NCI-H2081 (cell line): ENCODE measurements around the gene CHST8.

ENCODE experiments used
- DNase-seq, 2 experiments: peaks; one replicate each; lab custom pipeline; 2025; lab: John Stamatoyannopoulos, UW

The CHST8 gene

DNA sequence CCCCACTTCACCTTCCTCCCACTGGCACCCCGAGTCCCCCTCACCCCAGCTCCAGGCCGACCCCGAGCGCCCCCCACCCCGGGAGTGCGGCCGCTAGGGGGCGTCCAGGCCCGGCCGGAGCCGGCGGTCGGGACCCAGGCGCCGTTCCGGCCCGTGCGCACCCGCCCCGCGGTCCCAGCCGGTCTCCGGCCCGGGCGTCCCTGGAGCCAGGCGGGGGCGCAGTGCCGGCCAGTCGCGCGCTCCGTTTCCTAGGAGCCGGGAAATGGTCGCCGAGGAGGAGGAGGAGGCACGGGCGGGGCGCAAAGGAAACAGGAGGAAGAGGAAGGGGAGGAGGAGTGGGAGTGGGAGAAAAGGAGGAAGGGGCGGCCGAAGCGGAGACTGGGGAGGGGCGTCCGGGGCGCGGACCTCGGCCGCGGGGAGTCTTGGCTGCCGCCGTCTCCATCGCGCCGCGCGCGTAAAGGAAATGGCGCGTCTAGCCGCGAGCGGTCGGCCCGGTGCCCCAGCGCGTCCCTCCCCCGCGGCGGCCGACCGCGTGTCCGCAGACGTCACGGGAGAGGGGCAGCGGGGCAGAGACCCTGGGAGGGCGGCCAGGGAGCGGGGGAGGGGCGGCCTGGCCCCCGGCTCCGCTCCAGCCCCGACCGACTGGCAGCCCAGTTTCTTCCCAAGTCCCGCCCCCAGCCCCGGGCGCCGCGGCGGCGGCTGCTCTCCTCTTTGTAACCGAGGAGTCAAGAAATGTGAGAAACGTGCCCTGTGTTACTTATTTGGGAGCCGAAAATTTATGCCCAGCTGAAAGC lies 173.8 kb downstream of the CHST8 start:
- peak; percentile 35 to 58 for DNase-seq

DNA sequence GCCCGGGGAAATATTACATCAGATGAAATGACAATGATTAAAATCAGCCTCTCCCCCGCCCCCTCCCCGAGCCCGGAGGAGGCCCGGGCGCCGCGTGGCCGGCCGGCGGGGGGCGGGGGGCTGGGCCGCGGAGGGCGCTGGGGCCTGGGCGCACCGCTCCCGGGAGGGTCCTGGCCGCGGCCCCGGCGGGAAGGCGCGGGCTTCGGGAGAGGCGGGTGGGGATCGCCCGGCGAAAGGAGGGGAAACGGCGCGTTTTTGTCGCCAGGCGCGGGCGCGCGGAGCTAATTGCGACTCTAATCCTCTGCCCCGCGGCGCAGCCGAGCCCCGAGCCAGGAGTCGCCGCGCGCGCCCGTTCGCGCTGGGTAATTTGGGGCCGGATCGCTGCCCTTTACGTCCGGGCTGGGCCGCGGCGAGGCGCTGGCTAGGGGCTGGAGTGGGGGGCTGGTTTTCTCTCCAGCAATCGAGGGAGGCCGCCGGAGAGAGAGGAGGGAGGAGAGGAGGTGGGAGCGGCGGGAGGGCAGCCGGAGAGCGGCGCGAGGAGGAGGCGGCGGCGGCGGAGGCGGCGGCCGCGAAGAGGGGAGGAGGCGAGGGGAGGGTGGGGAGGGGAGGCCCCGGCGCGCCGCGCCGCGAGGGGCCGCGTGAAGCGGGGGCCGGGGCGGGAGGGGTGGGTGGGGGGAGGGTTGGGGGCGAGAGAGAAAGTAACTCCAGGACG lies 174.6 kb downstream of the CHST8 start, which contains the start of gene KCTD15:
Gene KCTD15 (plus strand): TSS at position 707 of the 712 bp plus-strand sequence. CDS start 3,585 bp downstream, outside the sequence.
- DNase-seq, result peak in 1 of 2 experiments; percentile 35

DNA sequence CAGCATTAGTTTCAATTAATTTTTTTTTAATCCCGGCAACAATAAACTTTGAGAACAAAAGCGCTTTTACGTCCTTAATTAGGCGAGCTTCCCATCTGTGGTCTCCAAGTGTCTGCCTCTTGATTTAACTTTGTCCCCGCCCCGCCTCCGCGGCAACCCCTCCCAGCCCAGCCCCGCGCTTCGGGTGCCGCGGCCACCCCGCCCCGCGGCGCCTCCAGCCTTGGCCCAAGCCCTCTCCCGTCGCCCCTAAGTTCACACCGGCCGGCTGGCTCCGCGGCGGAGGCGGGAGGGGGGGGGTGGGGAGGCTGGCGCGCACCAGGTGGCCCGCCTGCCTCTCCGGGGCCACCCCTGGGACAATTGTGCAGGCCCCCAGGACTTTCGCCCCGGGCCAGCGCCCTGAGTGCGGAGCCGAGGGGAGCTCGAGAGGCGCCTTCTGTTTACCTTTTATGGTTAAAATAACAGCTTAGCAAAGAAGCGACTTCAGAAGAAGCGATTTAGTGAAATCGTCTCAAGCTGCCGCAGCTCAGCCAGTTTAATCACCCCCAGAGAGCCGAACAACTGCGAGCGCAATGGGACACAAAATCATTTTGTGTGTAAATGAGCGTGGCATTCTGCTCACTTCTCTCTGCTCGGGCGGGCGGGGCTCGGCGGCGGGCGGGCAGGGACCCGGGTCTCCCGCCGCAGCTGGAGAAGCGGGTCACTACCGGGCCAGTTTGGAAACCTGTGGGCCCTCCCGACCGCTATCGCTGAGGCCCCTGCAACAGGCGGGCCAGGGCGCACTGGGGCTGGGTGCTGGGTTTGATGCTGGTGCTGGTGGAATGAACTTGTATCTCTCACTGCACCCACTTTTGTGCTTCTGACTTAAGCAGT lies 176.3 kb downstream of the CHST8 start:
- DNase-seq, result no peak

- DNase-seq, result no peak
These were observed 176.9 kb downstream of the CHST8 start for GRCh38 chr19:33798681-33799111.

DNA sequence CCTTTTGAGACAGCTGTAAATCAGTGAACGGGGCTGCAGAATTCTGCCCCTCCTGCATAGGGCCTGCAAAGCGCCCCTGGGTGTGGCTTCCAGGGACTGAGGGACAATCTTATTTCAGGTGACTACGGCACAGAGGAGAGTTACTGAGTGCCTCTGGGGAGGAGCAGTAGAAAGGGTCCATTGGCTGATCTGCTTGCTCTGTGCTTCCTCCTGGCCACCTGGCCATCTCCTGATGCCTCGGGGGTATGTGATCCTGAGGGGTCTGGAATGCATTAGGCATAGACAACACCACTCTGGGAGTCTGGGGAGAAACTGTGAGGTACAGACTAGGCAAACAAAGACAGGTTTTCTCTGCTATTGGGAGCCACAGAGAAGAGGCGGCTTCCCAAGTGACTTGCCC lies 177.7 kb downstream of the CHST8 start:
- DNase-seq, result no peak

DNA sequence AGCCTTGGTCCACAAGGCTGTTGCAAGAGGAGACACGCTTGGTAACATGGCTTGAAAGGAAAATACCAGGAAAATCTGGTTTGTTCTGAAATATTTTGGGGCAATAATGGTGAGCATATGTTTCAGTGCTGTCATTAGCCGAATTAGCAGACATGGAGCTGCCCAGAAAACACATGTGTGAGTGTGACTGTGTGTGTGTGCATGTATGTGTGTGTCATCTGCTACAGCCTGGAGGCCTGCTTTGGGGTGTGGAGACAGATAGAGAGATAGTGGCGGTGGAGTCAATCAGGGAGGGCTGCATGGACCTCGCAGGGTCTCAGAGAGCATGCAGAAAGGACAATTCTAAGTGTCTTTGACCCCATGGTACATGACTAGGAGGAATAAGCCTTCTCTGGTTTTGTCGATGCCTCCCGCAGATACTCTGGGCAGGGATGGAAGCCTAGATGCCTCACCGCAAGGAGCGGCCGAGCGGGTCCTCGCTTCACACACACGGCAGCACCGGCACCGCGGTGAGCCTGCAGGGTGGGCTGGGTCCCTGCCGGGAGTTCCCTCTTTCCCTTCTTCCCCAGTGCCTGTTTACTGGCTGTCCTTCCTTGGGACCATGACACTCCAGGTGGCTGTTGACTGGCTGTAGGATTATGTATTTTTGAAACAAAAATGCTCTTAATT lies 178.4 kb downstream of the CHST8 start:
- DNase-seq, result no peak

GRCh38 chr19:33801411-33801810 lies 179.7 kb downstream of the CHST8 start:
- no peak for DNase-seq

- DNase-seq, result no peak
These were observed 180.2 kb downstream of the CHST8 start for GRCh38 chr19:33802001-33802400.

- no peak for DNase-seq
These were observed 181.0 kb downstream of the CHST8 start for GRCh38 chr19:33802801-33803200.

DNA sequence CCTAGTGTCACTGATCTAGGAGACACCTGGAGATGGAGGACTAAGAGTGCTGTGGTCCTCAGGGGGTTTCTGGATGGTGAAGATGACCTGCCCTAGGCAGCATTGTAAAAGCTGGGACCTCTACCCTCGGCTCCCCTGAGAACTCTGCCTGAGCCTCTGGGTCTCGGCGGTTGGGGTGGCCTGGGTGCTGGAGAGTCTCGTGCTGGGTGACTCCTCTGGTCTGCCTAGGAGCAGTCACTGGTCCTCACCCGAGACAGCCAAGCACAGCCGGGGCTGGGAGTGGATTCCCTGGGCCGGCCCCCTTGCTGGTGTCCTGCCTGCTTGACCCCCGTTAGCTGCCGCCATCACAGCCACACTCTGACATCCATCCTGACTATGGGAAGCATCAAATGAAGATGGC lies 181.6 kb downstream of the CHST8 start:
- DNase-seq, result no peak

- no peak for DNase-seq
These were observed 182.5 kb downstream of the CHST8 start for GRCh38 chr19:33804021-33804799.

GRCh38 chr19:33805313-33805712 lies 183.6 kb downstream of the CHST8 start:
- no peak for DNase-seq

DNA sequence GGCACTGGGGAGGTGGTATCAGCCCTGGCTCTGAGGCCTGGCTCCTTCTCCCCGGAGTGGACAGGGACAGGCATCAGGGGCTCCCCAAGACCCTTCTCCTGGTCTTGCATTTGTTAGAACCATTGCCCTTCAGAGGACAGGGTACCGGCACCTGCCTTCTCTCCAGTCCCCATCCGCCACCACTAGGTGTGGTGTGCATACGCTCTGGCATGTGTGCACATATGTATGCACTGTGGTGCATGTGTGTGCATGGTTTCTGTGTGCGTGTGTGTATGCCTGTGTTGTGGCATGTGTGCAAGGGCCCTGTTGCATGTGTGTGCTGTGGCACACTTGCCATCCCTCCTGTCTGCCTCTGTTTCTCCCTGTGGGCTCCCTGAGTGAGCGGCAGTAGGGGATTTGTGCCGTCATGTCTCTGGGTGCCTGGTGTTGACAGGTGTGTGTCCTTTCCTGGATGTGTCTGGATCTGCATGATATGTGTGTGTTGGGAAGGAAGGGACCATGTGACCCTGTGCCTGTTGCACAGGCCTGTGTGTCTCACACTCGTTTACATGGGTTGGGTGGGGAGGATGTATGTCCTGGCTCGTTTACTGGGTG lies 184.2 kb downstream of the CHST8 start:
- no peak for DNase-seq

- no peak for DNase-seq
These were observed 184.7 kb downstream of the CHST8 start for GRCh38 chr19:33806434-33806881.

DNA sequence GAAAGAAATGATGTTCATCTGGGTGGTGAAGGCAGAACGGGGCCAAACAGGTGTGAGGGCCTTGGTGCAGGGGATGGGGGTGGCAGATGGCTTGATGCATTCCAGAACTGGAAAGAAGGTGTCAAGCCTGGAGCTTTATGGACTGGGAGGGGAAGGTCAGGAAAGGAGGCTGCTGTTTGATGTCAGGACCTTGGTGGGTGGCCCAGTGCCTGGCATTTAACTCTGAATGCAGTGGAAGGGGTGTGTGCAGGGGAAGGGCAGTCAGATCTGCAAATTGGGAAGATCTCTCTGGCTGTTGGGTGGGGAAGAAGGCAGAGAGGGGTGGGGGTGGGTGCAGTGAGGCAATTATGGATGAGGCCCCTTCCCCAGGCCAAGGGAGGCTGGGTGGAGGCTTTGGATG lies 186.6 kb downstream of the CHST8 start:
- DNase-seq, result no peak

- DNase-seq, result no peak
These were observed 188.2 kb downstream of the CHST8 start for GRCh38 chr19:33809960-33810359.

DNA sequence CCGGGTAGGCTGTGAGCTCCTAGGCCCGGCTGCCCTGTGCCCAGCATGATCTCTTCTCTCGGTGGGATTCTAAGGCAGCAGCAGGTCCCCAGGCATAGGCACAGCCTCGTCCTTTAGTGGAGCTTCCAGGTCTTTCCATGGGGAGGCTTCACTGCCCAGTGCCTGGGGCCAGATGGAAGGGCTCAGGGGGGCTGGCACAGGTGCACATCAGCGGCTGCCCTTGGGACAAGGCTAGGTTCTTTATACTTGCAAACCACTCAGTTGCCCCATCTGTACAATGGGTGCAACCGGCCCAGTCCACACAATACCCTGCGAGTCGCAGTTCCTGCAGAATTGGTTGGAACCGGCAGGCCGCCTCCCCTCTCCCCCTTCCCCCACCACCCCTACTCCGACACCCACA lies 189.1 kb downstream of the CHST8 start:
- no peak for DNase-seq

GRCh38 chr19:33811246-33811645 lies 189.5 kb downstream of the CHST8 start:
- DNase-seq, result no peak

DNA sequence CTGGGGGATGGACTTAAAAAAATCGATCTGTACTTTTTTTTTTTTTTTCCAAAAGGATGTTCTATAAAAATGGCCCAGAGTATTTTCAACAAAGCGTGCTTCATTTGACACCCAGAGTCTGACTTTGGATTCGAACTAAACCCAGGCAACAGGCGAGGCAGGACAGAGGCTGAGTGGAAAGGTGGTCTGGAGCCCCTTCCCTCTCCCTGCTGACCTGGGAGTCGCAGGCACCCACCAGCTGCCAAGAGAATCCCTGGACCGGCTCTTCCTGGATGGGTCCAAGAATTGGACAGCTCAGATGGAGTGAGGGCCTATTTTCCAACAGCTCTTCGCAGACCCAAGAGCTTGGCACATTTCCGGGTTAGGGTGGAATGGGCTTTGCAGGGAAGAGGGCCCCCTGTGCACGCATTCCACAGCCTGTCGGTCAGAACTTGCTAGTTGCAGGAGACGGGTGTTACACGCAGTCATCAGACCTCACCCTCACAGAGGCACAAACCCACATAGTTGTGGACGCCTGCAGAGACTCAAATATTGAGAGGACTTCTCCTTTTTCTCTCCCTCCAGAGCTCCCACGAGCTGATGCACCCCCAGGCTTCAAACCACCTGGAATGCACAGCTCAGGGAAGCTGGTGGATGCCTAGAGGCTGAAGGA lies 190.1 kb downstream of the CHST8 start:
- DNase-seq, result no peak
